NK-92 (cell line): ENCODE measurements around the gene AGBL5.
"Not testable (repeated sequence)": the region's sequence is repeated elsewhere in the genome, so short reads cannot be mapped to it uniquely, and the experiment has no call there.

Source experiments
- DNase-seq: peaks from one replicate; lab custom pipeline; 2025; ENCODE audit not compliant: unreplicated experiment; lab: John Stamatoyannopoulos, UW

AGBL5 gene

GRCh38 chr2:27074738-27075565, 23.5 kb downstream of the AGBL5 start:
- DNase-seq, result no peak

GRCh38 chr2:27075566-27075871, 24.1 kb downstream of the AGBL5 start:
- not testable (repeated sequence) for DNase-seq

DNA sequence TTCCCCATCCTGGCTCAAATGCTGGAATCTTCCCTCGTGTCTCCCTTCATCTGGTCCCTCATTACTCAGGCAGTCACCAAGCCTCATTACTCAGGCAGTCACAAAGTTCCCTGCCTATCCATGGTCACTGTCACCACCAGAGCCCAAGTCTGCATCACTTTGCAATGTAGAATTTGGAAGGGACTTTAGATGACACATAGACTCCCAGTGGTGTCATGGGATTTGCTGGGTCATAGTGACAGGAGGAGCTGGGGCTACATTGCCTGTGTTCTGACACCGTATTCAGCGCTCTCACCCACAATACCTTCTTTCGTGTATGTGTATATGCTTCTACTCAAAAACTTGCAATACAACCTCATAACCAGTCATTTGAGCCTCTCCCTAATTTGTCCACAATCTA, 24.9 kb downstream of the AGBL5 start:
- DNase-seq, result no peak

DNA sequence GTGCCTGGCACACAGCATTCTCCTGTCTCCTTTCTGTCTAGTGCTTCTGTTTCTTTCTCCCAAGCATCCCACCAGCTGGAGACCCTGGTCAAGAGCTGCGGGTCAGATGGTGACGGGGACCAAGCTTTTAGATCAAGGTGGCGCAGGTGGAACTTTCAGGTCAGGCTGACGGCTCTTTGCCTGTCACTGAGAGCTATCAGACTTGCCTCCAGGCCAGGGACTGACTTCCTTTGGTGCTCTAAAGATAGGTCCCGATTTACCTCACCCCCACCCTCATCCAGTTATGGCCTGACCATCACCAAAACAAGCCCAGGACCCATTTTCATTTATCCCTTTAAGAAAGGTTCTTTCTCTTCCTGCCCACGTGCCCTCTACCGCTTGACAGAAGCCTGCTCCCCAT, 25.8 kb downstream of the AGBL5 start:
- no peak for DNase-seq

GRCh38 chr2:27078267-27079194, 27.1 kb downstream of the AGBL5 start, which contains the start of gene EMILIN1:
EMILIN1 (plus strand) TSS chr2:27078615; CDS start chr2:27079066, 451 bp downstream.
- DNase-seq, result no peak

DNA sequence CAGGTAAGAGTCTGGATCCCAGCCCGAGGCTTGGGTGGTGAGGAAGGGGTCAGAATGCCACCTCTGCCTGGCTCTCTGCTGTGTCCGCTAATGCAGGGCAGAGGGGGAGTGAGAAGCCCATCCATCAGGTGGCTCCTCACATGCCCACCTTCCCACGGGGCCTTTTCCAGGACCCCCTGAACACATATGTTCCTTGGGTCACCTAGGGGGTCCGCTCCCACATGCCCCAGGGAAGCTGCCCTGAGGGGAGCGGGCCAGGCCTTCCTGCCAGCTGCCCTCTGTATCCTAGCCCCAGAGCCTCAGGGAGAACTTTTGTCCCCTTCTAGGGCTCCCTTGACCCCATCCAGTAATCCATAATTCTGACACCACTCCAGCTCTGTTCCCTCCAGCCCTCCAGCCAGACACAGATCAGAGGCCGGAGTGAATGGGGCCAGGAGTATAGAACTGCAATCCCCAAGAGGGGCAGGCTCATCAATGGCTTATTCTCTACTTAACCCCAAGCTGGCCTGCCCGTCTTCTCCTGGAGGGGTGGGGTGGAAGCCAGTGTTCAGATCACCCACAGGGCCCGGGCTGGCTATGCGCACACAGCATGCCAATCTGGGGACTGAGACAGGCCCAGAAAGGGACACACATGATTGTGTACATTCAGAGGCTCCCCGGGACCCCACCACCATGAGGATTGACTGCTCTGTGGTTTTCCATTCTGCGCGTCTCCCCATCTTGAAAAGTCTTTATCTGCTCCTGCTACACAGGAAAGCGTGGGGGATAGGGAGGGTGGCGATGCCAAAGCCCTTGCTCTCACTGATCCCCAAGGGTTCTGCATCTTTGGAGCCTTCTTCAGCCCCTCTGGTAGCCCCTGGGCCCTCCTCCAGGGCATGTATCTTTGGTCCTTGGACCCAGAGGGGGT, 28.0 kb downstream of the AGBL5 start:
- no peak for DNase-seq

DNA sequence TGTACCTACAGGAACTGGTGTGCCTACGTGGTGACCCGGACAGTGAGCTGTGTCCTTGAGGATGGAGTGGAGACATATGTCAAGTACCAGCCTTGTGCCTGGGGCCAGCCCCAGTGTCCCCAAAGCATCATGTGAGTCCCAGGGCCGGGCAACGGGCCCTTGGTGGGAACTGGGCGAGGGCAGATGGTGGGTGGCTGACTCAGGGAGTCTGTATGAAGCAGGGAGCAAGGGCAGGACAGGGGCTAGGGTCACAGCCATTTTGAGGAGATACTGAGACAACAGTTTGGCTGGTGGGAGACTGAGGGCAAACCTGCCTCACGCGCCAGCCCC, 28.6 kb downstream of the AGBL5 start:
- no peak for DNase-seq

- DNase-seq, result no peak
Measured at GRCh38 chr2:27080603-27080936, 29.1 kb downstream of the AGBL5 start.

- DNase-seq, result no peak
Measured at GRCh38 chr2:27081984-27082772, 30.7 kb downstream of the AGBL5 start.

- DNase-seq, result no peak
Measured at GRCh38 chr2:27082773-27083409, 31.4 kb downstream of the AGBL5 start.

DNA sequence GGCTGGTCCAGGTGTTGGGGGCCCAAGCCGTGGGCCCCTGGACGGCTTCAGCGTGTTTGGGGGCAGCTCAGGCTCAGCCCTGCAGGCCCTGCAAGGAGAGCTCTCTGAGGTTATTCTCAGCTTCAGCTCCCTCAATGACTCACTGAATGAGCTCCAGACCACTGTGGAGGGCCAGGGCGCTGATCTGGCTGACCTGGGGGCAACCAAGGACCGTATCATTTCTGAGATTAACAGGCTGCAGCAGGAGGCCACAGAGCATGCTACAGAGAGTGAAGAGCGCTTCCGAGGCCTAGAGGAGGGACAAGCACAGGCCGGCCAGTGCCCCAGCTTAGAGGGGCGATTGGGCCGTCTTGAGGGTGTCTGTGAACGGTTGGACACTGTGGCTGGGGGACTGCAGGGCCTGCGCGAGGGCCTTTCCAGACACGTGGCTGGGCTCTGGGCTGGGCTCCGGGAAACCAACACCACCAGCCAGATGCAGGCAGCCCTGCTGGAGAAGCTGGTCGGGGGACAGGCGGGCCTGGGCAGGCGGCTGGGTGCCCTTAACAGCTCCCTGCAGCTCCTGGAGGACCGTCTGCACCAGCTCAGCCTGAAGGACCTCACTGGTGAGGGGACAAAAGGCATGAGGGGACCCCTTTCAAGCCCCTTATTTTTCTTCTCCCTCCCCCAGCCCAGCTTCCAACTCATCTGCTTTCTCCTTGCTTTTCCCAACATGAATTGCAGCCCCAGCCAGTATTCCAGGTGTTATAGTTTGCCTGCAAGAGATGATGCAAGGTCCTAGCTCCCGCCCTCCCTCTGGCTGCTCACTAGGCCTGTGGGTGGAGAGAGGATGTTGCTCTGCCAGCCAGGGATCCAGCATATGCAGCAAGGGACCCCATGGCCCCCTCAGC, 32.2 kb downstream of the AGBL5 start:
- DNase-seq, result no peak

GRCh38 chr2:27084297-27085061, 33.0 kb downstream of the AGBL5 start:
- DNase-seq, result no peak

DNA sequence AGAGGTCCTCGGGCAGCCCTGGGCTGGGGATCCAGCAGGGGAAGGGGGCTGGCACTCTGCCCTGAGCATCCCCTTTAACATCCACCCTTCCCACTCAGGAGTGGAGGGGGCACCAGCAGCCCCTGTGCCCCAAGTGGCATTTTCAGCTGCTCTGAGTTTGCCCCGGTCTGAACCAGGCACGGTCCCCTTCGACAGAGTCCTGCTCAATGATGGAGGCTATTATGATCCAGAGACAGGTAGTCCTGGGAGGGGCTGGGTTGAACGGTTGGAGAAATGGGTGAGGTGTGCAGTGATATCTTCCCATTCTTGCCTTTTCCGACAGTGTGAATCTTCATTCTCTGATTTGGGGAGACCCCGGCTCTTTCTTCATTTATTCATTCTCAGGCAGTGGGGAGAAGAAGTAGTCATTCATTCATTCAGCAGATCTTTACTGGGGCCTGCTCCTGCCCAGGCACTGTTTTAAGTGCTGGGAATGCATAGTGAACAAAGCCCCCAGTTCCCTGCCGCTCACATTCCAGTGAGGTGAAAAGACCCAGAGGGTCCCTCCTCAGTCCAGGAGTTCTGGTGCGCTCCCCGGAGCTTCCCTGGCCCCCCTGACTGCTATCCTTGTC, 33.7 kb downstream of the AGBL5 start:
- DNase-seq, result no peak

- no peak for DNase-seq
Measured at GRCh38 chr2:27085673-27086089, 34.2 kb downstream of the AGBL5 start.

DNA sequence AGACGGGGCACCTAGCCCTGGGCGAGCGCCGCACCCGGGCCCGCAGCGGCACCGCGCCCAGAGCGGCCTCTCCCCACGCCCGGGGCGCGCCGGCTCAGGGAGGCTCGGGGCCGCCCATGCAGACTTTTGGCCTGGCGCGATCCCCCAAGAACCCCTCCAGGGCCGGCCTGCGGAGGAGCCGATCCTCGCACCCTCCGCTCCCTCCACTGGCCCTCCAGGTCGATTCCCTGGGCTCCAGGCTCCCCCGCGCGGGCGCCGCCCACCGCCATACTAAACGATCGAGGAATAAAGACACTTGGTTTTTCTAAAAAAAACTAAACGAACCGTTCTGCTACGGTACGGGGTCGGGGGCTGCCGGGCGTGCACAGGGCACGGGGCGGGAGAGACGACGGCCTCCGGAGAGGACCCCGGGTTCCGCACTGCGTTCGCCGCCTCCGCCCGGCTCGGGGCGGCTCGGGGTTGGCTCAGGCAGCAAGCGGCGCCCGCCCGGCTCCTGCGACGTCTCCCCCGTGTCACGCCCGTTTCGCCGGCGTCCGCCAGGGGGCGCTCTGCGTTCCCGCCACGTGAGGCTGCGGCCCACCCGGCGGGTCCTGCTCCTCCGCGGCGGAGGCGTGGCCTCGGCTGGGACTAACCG, 34.7 kb downstream of the AGBL5 start:
- peak; percentile 75 for DNase-seq

GRCh38 chr2:27086724-27087593, 35.5 kb downstream of the AGBL5 start, which contains the start of gene KHK:
KHK (plus strand) TSS chr2:27086772; CDS start chr2:27087260, 488 bp downstream.
- DNase-seq, result no peak
